Activated CD4-positive, alpha-beta T cell treated with anti-CD3 and anti-CD28 coated beads, Interleukin-2, amount 10 ng/mL, durations not matched to agents 24 days and 14 days (primary cell): ENCODE measurements around the gene PITX1. TPM values are rescaled to one million over a fixed set of nuclear protein-coding genes. Genes with fewer than 3 reads are reported as not detected.
"Not testable (repeated sequence)": the region's sequence is repeated elsewhere in the genome, so short reads cannot be mapped to it uniquely, and the experiment has no call there.

ENCODE experiments used
- DNase-seq: peaks from one replicate; pipeline ENCODE4 v3.0.0; 2022
- H3K27ac Mint-ChIP-seq: one replicate; pipeline ENCODE4 v1.8.0; 2022; ENCODE audit warnings: mild to moderate bottlenecking, mixed read lengths
- H3K27me3 Mint-ChIP-seq: one replicate; pipeline ENCODE4 v1.8.0; 2022; ENCODE audit warnings: mixed read lengths
- H3K36me3 Mint-ChIP-seq: one replicate; pipeline ENCODE4 v1.8.0; 2022; ENCODE audit warnings: low read depth, mild to moderate bottlenecking, mixed read lengths
- H3K4me1 Mint-ChIP-seq: one replicate; pipeline ENCODE4 v1.8.0; 2021; ENCODE audit warnings: mixed read lengths
- H3K4me3 Mint-ChIP-seq: one replicate; pipeline ENCODE4 v1.8.0; 2022; ENCODE audit warnings: mild to moderate bottlenecking, moderate library complexity, mixed read lengths
- H3K9me3 Mint-ChIP-seq: one replicate; pipeline ENCODE4 v1.8.0; 2021; ENCODE audit warnings: mixed read lengths
- intact Hi-C: fragments of 100-400 bp; cut with micrococcal nuclease; formaldehyde crosslinking; loops from one replicate; pipeline ENCODE4 v1.15.1; 2023
- total RNA-seq: library from RNA; stranded (reverse); gene quantifications from 2 replicates; pipeline ENCODE4 v1.2.3, GENCODE V29; 2022

PITX1 gene
- total RNA-seq, 1 donor from 2014 or later = 0.61 TPM

DNA sequence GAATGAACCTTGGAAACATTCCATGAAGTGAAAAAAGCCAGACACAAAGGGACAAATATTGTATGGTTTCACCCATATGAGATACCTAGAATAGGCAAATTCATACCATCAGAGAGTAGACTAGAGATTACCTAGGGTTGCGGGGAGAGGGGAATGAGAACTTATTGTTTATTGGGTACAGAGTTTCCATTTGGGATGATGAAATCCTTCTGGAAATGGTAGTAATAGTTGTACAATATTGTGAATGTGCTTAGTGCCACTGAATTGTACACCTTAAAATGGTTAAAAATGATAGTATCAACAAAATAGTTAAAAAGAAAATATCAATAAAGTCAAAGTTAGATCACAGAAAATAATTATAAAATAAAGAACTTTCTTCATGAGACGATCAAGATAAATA lies 40.9 kb downstream of the PITX1 start:
- no peaks in the 10 kb centered on the region for H3K36me3 Mint-ChIP-seq
- H3K4me3 Mint-ChIP-seq = no peak overlapping the region
- H3K27ac Mint-ChIP-seq = no peak overlapping the region
- H3K9me3 Mint-ChIP-seq = no peaks in the 10 kb centered on the region
- no peak for DNase-seq
- H3K27me3 Mint-ChIP-seq = peaks cover 15% of the 10 kb centered on the region
- no peaks in the 10 kb centered on the region for H3K4me1 Mint-ChIP-seq
- intact Hi-C loops = no loop called here

DNA sequence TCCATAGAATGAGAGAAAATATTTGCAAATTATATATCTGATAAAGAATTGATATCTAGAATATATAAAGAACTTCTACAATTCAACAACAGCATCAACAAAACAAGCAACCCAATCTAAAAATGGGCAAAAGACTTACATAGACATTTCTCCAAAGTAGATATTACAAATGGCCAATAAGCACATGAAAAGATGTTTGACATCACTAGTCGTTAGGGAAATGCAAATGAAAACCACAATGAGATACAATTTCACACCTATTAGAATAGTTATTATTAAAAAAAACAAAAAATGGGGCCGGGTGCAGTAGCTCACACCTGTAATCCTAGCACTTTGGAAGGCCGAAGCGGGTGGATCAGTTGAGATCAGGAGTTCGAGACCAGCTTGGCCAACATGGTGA lies 41.9 kb downstream of the PITX1 start:
- intact Hi-C loops = no loop called here
- peaks cover 16% of the 10 kb centered on the region for H3K27me3 Mint-ChIP-seq
- H3K27ac Mint-ChIP-seq = no peak overlapping the region
- H3K36me3 Mint-ChIP-seq = no peaks in the 10 kb centered on the region
- no peak overlapping the region for H3K4me3 Mint-ChIP-seq
- no peaks in the 10 kb centered on the region for H3K4me1 Mint-ChIP-seq
- DNase-seq = no peak
- H3K9me3 Mint-ChIP-seq = no peaks in the 10 kb centered on the region

DNA sequence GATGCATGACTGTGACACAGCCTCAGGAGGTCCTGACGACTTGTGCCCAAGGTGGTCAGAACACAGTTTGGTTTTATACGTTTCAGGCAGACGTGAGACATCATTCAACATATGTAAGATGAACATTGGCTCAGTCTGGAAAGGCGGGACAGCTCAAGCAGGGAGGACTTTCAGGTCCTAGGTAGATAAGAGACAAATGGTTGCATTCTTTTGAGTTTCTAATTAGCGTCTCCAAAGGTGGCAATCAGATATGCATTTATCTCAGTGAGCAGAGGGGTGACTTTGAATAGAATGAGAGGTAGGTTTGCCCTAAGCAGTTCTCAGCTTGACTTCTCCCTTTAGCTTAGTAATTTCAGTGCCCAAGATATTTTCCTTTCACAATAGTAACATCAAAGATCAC lies 43.8 kb downstream of the PITX1 start:
- H3K36me3 Mint-ChIP-seq, H3K4me1 Mint-ChIP-seq, H3K4me3 Mint-ChIP-seq, H3K27ac Mint-ChIP-seq, intact Hi-C loops, H3K9me3 Mint-ChIP-seq, DNase-seq: not testable (repeated sequence)
- peaks cover 19% of the 10 kb centered on the region for H3K27me3 Mint-ChIP-seq

DNA sequence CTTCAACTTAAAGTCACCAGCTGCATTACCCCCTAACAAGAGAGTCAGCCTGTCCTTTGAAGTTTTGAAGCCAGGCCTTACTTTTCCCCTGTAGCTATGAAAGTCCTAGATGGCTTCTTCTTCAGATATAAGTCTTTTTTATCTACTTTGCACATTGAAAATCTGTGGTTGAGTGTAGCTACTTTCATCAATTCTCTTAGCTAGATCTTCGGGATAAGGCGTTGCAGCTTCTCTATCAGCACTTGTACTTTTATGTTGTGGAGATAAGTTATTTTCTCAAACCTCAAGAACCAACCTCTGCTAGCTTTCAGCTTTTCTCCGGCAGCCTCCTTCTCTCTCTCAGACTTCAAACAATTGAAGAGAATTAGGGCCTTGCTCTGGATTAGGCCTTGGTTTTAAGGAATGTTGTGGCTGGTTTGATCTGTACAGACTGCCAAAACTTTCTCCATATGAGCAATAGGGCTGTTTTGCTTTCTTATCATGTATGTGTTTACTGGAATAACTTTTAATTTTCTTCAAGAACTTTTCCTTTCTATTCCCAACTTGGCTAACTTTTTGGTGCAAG lies 44.7 kb downstream of the PITX1 start:
- H3K4me3 Mint-ChIP-seq = no peak overlapping the region
- intact Hi-C loops = no loop called here
- H3K36me3 Mint-ChIP-seq = no peaks in the 10 kb centered on the region
- peaks cover 19% of the 10 kb centered on the region for H3K27me3 Mint-ChIP-seq
- no peak for DNase-seq
- no peaks in the 10 kb centered on the region for H3K4me1 Mint-ChIP-seq
- H3K9me3 Mint-ChIP-seq = peaks cover 2% of the 10 kb centered on the region
- no peak overlapping the region for H3K27ac Mint-ChIP-seq

DNA sequence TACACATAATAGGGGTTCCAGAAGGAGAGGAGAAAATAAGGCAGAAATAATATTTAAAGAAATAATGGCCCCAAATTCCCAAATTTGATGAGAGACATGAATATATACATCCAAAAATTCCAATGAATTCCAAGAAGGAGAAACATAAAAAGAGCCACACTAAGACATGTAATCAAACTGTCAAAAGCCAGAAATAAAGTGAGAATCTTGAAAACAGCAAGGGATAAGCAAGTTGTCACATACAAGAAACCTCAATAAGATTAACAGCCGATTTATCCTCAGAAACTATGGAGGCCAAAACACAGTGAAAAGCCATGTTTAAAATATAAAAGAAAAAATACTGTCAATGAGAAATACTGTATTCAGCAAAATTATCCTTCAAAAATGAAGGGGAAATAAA lies 51.8 kb downstream of the PITX1 start:
- Mint-ChIP-seq H3K27ac (no peak overlapping the region), H3K4me3 (no peak overlapping the region), H3K36me3 (peaks cover 7% of the 10 kb centered on the region), H3K4me1 (no peaks in the 10 kb centered on the region), H3K9me3 (peaks cover 26% of the 10 kb centered on the region), H3K27me3 (peaks cover 4% of the 10 kb centered on the region)
- no peak for DNase-seq
- intact Hi-C loops = no loop called here

DNA sequence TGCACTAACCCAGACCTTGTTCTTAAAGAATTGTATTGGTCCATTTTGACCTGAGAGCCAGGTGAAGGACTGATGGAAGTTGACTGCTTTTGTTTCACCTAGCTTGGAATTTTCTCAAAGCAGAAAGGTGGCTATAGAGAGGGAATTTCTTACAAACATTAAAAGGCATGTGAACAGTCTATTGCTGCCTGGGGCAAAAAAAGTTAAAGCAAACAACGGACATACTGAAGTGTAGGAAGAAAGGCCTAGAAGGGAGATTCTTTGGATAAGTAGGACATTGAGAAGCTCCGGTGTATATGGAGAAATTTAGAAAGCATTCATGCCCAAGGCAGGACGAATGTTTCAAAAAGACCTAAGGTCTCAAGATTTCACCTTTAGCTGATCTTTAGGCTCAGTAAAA lies 54.6 kb downstream of the PITX1 start:
- Mint-ChIP-seq H3K27me3 (no peaks in the 10 kb centered on the region), H3K27ac (no peak overlapping the region), H3K4me1 (no peaks in the 10 kb centered on the region), H3K9me3 (peaks cover 25% of the 10 kb centered on the region), H3K36me3 (peaks cover 9% of the 10 kb centered on the region), H3K4me3 (no peak overlapping the region)
- DNase-seq = no peak
- intact Hi-C loops = no loop called here

Other genes with a start within 250 kb of the PITX1 start
- 38.7 and 43.9 TPM in 2 replicates for gene C5orf24, start 188.3 kb downstream of the PITX1 start, total RNA-seq
- 46.2 and 51.3 TPM in 2 replicates for gene TXNDC15, start 159.9 kb downstream of the PITX1 start, total RNA-seq
- gene PCBD2, start 129.1 kb downstream of the PITX1 start, total RNA-seq = 11.0 and 14.1 TPM in 2 replicates
- 0.54 and 0.64 TPM in 2 replicates for gene CATSPER3, start 66.3 kb downstream of the PITX1 start, total RNA-seq